ENCODE measurements around the gene LRFN2.

The LRFN2 gene

GRCh38 chr6:40386200-40386599 lies 201.0 kb downstream of the LRFN2 start:
- in situ Hi-C loops (cut with MboI; ENCODE audit: low sequenced_read_pairs) = no loop called here

GRCh38 chr6:40383348-40384115 lies 203.6 kb downstream of the LRFN2 start:
- in situ Hi-C loops (cut with MboI; ENCODE audit: low sequenced_read_pairs) = no loop called here

- in situ Hi-C loops (cut with MboI; ENCODE audit: low sequenced_read_pairs) = no loop called here
These were observed 206.9 kb downstream of the LRFN2 start for GRCh38 chr6:40380271-40380670.

GRCh38 chr6:40379811-40380210 lies 207.4 kb downstream of the LRFN2 start:
- in situ Hi-C loops (cut with MboI; ENCODE audit: low sequenced_read_pairs) = no loop called here

- in situ Hi-C loops (cut with MboI; ENCODE audit: low sequenced_read_pairs) = no loop called here
These were observed 208.5 kb downstream of the LRFN2 start for GRCh38 chr6:40378725-40379074.

- in situ Hi-C loops (cut with MboI; ENCODE audit: low sequenced_read_pairs) = no loop called here
These were observed 209.0 kb downstream of the LRFN2 start for GRCh38 chr6:40378071-40378724.

GRCh38 chr6:40377173-40377806 lies 209.9 kb downstream of the LRFN2 start:
- in situ Hi-C loops (cut with MboI; ENCODE audit: low sequenced_read_pairs) = no loop called here

- in situ Hi-C loops (cut with MboI; ENCODE audit: low sequenced_read_pairs) = no loop called here
These were observed 211.0 kb downstream of the LRFN2 start for GRCh38 chr6:40376113-40376650.

GRCh38 chr6:40373267-40373666 lies 213.9 kb downstream of the LRFN2 start:
- in situ Hi-C loops (cut with MboI; ENCODE audit: low sequenced_read_pairs) = no loop called here

- in situ Hi-C loops (cut with MboI; ENCODE audit: low sequenced_read_pairs) = no loop called here
These were observed 215.5 kb downstream of the LRFN2 start for GRCh38 chr6:40371621-40372020.

GRCh38 chr6:40371095-40371494 lies 216.1 kb downstream of the LRFN2 start:
- in situ Hi-C loops (cut with MboI; ENCODE audit: low sequenced_read_pairs) = no loop called here

GRCh38 chr6:40369891-40370290 lies 217.3 kb downstream of the LRFN2 start:
- in situ Hi-C loops (cut with MboI; ENCODE audit: low sequenced_read_pairs) = no loop called here

GRCh38 chr6:40369042-40369441 lies 218.1 kb downstream of the LRFN2 start:
- in situ Hi-C loops (cut with MboI; ENCODE audit: low sequenced_read_pairs) = no loop called here

- in situ Hi-C loops (cut with MboI; ENCODE audit: low sequenced_read_pairs) = no loop called here
These were observed 224.3 kb downstream of the LRFN2 start for GRCh38 chr6:40362859-40363258.

- in situ Hi-C loops (cut with MboI; ENCODE audit: low sequenced_read_pairs) = no loop called here
These were observed 227.4 kb downstream of the LRFN2 start for GRCh38 chr6:40359808-40360207.

- in situ Hi-C loops (cut with MboI; ENCODE audit: low sequenced_read_pairs) = no loop called here
These were observed 228.4 kb downstream of the LRFN2 start for GRCh38 chr6:40358473-40359460.

GRCh38 chr6:40356242-40356910 lies 230.8 kb downstream of the LRFN2 start:
- in situ Hi-C loops (cut with MboI; ENCODE audit: low sequenced_read_pairs) = no loop called here

GRCh38 chr6:40355532-40355931 lies 231.6 kb downstream of the LRFN2 start:
- in situ Hi-C loops (cut with MboI; ENCODE audit: low sequenced_read_pairs) = no loop called here

- in situ Hi-C loops (cut with MboI; ENCODE audit: low sequenced_read_pairs) = no loop called here
These were observed 232.1 kb downstream of the LRFN2 start for GRCh38 chr6:40355066-40355465.

- in situ Hi-C loops (cut with MboI; ENCODE audit: low sequenced_read_pairs) = no loop called here
These were observed 233.2 kb downstream of the LRFN2 start for GRCh38 chr6:40353967-40354452.
